Measurements from ENCODE around the gene ERG28.
"Not testable (repeated sequence)": the region's sequence is repeated elsewhere in the genome, so short reads cannot be mapped to it uniquely, and the experiment has no call there.

Gene ERG28, protein sequence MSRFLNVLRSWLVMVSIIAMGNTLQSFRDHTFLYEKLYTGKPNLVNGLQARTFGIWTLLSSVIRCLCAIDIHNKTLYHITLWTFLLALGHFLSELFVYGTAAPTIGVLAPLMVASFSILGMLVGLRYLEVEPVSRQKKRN

DNA sequence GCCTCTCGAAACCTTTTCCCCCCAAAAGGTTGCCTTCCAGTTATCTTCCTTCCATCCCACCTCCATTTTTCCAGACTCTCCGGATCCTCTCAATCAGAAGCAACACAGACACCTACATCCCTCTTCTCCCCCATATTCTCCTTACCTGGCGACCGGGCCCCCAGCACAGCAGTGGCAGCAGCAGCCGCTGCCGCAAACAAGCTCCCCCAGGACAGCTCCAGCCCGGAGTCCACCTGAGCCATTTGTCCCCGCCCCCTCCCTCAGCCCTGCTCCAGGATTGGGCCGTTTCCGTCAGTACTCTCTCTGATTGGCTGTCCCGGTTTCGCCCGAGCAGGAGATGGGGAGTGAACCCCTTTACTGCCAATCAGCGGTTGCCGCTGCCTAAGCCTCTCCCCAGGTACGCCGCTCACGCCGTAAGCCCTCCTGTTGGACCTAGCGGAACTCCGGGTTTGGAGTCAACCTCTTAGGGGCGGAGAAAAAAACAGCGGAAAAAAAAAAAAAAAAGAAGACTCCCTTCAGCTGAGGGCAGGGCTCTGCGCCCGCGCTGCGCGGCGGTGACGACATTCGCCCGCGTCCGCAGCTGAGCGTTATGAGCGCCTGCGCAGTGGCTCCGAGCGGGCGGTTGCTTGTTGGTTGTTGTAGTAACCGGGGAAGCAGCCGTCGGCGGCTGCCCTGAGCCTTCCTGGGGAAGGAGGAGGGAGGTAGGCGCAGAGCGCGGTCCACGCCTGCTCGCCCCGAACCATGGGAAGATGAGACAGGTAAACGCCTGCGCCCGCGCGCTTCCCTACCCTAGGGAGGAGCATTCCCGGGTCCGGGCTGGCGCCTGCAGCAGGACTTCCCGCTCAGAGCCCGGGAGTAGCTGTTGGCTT lies at the start of gene ERG28, which contains the start of gene TTLL5:
Gene ERG28, minus strand, starts transcription at position 247 of the 869 bp plus-strand sequence. CDS start 3,374 bp downstream, outside the sequence.
Gene TTLL5, plus strand, starts transcription at position 617 of the 869 bp plus-strand sequence. CDS start 1,904 bp downstream, outside the sequence.
- peak; percentile 91 to 92 for DNase-seq (ENCODE audit: low read depth in 2 of 2)

- DNase-seq (ENCODE audit: low read depth in 2 of 2) = peak; percentile 16 to 24
Measured at GRCh38 chr14:75709207-75709812, 48.6 kb upstream of the ERG28 start.

DNA sequence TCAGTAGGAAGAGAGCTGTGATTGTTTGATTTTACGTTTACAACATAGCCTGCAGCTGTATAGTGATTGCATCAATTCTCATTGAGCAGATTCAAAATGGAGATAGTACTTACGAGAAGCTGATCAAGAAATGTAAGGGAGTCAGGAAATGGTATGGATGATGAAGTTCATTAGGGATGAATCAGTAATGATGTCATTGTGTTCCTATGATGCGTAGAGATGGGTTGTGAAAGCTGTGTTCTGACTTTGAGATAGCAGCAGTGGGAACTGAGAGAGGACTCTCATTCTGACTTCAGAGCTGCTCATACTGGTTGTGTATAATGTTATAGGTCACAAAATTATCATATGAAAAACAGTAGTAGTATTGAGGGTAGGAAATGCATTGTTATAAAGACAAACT lies 44.3 kb upstream of the ERG28 start:
- no peak for DNase-seq (ENCODE audit: low read depth in 2 of 2)

DNA sequence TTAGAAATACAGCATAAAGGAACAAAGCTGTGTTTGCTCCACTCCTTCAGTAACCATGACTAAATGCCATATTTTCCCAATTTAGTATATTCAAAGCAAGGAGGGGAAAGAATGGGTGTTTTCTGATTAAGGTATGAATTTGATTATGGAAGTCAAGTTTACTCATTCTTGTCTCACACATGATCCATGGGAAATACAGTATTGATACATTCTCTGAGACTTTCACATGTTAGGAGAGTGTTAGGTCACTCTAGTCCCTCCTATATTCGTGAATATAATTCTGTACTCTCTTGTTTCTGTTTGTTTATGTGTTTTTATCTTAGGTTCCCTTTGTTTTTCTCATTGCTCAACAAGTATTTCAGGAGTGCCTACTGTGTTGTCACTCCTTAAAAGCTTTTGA lies 42.8 kb upstream of the ERG28 start:
- DNase-seq (ENCODE audit: low read depth in 2 of 2) = no peak

GRCh38 chr14:75702616-75703261 lies 42.1 kb upstream of the ERG28 start:
- DNase-seq (ENCODE audit: low read depth in 2 of 2) = no peak

DNA sequence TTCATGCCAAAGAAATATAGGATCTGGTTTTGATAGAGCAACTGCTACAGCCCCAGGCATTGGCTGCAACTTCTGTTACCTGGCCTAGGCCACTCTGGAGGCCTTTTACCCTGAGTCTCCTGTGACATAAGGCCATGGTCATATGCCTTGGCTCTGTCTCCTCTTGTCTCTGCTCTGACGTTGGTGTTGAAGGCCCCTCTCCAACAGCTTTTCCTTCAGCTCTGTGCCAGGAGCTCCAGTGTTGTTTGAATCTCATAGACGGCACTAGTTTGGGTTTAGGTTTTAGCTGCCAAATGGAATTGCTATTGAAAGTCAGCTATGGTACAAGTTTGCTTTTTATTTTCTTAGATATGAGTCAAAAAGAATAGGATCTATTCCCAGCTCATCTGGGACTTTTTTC lies 41.4 kb upstream of the ERG28 start:
- DNase-seq (ENCODE audit: low read depth in 2 of 2) = no peak

DNA sequence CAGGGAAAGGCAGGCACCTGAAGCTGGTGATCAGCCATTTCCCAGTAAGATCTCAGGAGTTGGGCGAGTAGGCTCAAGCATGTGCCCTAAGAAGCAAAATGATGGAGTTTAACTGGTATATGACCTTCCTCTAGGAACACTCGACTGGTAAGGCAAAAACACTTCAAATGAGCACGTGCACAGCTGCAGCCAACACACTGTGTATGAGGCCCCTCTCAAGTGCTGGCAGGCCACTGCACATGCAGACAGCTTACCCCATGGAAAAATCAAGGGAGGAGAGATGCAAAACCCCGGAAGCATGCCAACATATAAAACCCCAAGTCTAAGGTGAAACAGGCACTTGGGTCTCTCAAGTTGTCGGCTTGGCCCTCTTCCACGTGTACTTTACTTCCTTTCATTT lies 39.6 kb upstream of the ERG28 start:
- no peak for DNase-seq (ENCODE audit: low read depth in 2 of 2)

GRCh38 chr14:75699331-75699730 lies 38.7 kb upstream of the ERG28 start:
- no peak for DNase-seq (ENCODE audit: low read depth in 2 of 2)

DNA sequence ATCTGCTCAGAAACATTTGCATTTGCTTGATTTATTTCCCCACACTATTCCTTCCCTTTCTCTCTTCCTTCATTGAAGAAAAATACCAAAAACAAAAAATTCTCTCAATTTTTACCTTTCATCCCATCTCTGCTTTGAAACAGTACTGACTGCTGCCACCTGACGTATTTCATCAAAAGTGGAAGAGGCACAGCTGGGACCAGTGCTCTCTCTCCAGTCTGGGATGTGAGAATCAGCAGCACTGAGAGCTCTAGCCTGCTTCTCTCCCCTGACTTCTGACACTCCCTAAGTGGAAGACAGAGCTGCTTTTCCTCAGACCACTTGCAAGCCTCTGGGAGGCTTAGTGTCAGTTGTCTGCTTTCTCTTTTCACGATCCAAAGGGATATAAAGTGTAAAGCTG lies 37.2 kb upstream of the ERG28 start:
- DNase-seq (ENCODE audit: low read depth in 2 of 2) = no peak

DNA sequence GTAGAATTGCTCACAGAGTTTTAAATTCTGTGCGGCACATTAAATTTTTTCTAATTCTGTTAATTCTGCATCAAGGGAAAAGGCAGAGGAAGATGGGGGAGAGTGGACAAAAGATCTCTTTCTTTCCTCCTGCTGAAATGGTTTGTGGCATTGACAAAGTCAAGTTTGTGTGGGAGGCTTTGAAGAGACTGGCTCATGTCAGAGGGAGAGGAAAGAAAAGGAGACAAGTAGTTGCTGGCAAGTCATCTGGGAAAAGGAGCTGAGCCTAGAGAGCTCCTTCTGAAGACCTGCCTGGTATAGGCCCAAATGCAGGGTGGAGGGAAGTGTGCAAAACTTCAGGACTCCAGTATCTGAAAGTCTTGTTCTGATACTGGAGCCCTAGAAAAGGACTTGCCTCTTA lies 36.7 kb upstream of the ERG28 start:
- DNase-seq (ENCODE audit: low read depth in 2 of 2) = no peak

- not testable (repeated sequence) for DNase-seq (ENCODE audit: low read depth in 2 of 2)
Measured at GRCh38 chr14:75695025-75695424, 34.3 kb upstream of the ERG28 start.

GRCh38 chr14:75690010-75690409 lies 29.3 kb upstream of the ERG28 start:
- DNase-seq (ENCODE audit: low read depth in 2 of 2) = no peak

DNA sequence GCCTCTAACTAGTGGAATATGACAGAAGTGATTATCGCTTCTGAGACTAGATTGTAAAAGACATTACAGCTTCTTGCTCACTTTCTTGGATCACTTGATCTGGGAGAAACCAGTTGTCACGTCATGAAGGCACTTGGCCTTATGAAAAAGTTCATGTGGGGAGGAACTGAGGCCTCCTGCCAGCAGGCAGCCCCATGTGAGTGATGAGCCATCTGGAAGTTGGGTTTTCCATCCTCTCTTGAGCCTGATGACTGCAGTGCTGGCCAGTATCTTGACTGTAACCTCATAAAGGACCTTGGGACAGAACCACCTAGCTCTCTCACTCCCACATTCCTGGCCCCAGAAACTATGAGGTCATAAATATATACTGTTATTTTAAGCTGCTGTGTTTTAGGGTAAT lies 28.3 kb upstream of the ERG28 start:
- no peak for DNase-seq (ENCODE audit: low read depth in 2 of 2)

- no peak for DNase-seq (ENCODE audit: low read depth in 2 of 2)
Measured at GRCh38 chr14:75685910-75686309, 25.2 kb upstream of the ERG28 start.

DNA sequence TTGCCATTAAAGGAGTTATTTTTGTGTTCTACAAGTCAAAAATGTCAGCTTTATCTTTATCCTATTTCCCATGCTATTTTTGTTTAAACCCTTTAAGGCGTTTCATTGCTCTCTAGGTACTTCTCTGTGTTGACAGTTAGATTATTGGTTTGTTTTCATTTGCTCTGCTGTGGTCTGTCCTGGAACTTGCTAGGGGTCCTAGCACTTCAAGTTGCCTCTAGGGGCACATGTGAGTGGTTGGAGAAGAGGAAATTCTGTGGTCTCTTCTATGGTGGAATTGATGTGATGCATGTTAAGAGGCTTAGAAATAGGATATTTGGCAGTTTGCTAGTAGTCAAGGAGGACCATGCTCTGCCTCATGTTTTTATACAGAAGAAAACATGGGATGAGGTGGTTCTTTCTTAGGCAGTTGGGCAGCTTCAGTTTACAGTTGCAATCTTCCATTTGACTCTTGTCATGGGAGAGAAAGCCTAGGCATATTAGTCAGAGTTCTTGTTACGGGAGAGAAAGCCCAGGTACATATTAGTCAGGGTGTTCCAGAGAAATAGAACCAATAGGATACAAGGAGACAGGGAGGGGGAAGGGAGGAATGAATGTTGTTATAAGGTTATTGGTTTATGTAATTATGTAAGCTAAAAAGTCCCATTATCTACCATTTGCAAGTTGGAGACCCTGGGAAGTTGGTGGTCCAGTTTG lies 14.7 kb upstream of the ERG28 start:
- DNase-seq (ENCODE audit: low read depth in 2 of 2) = no peak

- DNase-seq (ENCODE audit: low read depth in 2 of 2) = no peak
Measured at GRCh38 chr14:75673345-75674035, 12.8 kb upstream of the ERG28 start.

- no peak for DNase-seq (ENCODE audit: low read depth in 2 of 2)
Measured at GRCh38 chr14:75672605-75673192, 12.0 kb upstream of the ERG28 start.

GRCh38 chr14:75667099-75667765 lies 6.6 kb upstream of the ERG28 start:
- DNase-seq (ENCODE audit: low read depth in 2 of 2) = no peak

DNA sequence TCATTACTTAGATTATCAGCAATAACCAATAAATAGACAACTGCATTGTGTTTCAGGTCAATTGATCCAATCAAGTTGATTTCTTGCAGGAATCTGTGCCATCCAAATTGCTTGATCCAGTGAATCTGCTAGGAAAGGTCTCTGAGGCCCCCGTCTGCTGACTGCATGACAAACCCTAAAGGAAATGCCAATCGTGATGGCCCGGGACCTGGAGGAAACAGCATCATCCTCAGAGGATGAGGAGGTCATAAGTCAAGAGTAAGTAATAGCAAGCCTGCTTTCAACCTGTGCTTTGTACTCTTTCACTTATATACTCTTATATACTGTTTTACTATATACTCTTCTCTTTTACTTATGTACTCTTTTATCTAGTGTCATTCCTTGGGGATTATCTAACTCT lies 2.3 kb upstream of the ERG28 start:
- no peak for DNase-seq (ENCODE audit: low read depth in 2 of 2)

DNA sequence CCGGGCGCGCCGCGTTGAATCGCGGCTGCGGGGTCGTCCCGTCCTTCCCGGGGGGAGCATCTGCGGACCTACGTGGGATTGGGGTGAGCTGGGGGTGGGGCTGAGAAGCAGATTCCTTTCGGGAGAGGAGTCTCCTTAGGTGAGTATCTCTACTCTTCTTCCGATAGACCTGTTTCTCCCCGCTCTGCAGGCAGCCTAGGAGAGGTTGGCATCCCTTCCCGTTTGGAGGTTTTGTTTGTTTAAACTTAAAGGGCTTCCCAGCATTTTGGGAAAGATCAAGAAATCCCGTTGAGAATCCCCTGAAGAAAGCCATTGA lies 781 bp upstream of the ERG28 start:
- DNase-seq (ENCODE audit: low read depth in 2 of 2) = no peak
